ENCODE data around the gene INSR.
"Not testable (repeated sequence)": the region's sequence is repeated elsewhere in the genome, so short reads cannot be mapped to it uniquely, and the experiment has no call there.

INSR gene

GRCh38 chr19:7257148-7258040 lies 36.8 kb downstream of the INSR start:
- no peak for DNase-seq

- no peak for DNase-seq
Measured at GRCh38 chr19:7255631-7256030, 38.6 kb downstream of the INSR start.

DNA sequence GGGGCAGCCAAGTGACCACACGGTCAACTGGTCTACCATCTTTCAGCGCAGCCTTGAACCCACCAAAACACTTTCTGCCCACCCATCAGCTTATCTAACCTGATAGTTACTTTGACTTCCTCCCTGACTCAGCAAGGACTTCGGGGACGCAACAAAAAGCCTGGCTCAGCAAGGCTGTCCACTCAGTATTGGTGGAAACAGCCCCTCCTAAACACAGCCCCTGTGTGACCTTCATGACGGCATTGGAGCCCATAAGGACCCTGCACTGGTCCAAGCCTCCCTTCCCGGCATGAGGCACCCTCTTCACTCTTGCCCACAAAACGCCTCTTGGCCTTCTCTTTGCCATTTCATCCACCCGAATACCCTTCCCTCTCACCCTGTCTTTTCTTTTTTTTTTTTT lies 39.1 kb downstream of the INSR start:
- DNase-seq, result no peak

DNA sequence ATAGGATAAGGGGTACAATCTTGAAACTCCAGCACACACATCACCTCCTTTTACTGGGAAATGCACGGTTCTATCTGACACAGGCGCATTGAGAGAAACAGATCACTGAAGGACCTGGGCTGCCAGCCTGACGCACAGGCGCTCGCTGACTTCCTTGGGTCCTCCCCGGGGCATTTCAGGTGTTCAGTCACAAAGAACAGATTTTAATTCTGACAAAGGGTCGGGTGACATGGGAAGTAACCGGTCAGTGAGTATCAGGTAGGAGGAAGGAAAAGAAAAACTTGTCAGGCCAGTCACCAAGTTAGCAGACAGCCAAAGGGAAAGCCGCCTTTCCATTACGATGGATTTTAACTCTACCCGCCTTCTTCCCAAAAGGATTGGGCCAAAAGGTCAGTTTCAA lies 39.6 kb downstream of the INSR start:
- no peak for DNase-seq

DNA sequence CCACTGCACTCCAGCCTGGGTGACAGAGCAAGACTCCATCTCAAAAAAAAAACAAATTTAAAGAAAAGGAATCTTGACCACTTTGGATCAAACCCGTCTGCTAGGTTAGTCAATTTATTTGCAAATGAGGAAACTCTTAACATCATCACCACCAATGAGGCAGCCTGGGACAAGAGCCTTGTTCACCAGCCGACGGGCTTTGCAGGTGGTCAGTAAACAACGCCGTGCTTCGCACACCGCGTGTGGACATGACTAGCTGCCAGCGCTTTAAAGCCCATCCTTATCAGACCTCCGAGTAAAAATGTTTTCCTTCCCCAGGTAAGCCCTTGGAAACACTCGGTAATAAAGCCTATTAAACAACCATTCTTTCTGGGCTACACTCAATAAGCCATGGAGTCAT lies 41.9 kb downstream of the INSR start:
- no peak for DNase-seq

DNA sequence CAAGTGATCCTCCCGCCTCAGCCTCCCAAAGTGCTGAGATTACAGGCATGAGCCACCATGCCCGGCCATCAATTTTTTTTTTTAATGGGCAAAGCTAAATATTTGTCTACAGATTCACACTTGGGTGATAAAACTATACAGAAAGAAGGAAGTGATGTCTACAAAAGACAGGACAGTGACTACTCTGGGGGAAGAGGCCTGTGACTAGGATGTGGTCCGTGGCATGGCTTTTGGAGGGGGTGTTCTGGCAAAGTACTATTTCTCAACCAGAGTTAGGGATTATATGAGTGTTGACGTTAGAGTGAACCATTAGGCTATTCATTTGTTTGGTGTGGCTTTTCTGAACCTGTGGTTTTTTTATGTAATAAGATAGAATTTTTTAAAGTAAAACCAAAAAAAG lies 42.7 kb downstream of the INSR start:
- no peak for DNase-seq

GRCh38 chr19:7250951-7251350 lies 43.3 kb downstream of the INSR start:
- no peak for DNase-seq

DNA sequence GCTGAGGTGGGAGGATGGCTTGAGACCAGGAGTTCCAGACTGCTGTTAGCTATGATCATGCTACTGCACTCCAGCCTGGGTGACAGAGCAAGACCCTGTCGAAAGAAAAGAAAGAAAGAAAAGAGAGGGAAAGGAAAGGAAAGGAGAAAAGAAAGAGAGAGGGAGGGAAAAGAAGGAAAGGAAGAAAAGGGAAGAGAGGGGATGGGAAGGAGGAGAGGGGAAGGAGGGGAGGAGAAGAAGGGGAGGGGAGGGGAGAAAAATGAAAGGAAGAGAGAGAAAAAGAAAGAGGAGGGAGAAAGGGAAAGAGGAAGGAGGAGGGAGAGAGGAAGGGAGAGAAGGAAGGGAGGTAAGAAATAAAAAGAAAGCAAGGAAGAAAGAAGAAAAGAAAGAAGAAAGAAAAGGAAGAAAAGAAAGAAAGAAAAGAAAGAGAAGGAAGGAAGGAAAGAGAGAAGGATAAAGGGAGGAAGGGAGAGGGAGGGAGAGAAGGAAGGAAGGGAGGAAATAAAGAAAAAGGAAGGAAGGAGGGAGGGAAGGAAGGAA lies 44.1 kb downstream of the INSR start:
- no peak for DNase-seq

GRCh38 chr19:7247155-7247554 lies 47.1 kb downstream of the INSR start:
- no peak for DNase-seq

GRCh38 chr19:7246601-7247000 lies 47.6 kb downstream of the INSR start:
- no peak for DNase-seq

- no peak for DNase-seq
Measured at GRCh38 chr19:7242601-7243258, 51.5 kb downstream of the INSR start.

DNA sequence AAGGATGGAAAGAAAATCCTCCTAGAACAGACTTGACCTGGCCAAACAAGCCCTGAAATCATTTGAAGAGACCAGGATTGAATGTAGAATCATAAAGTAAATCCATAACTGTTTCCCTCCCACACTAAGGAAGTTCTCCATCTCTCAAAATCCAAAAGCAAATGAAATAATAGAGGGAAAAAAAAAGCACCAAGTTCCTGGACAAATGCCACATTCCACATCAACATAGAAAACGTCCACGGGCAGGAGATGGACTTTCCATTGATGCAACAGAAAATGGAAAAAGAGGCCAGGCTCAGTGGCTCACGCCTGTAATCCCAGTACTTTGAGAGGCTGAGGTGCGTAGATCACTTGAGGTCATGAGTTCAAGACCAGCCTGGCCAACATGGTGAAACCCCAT lies 56.2 kb downstream of the INSR start:
- no peak for DNase-seq

DNA sequence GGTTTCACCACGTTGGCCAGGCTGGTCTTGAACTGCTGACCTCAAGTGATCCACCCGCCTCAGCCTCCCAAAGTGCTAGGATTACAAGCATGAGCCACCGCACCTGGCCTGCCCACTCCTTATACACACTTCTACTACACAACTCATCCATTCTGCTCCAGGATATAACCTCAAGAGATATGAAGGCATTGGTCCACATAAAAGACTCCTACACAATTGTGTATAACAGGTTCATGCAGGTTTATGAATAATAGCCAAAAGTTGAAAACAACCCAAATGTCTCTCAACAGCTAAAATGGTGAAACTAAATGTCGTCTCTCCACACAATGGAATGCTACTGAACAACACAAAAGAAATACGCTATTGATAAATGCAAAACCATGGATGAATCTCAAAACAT lies 58.1 kb downstream of the INSR start:
- DNase-seq, result no peak

DNA sequence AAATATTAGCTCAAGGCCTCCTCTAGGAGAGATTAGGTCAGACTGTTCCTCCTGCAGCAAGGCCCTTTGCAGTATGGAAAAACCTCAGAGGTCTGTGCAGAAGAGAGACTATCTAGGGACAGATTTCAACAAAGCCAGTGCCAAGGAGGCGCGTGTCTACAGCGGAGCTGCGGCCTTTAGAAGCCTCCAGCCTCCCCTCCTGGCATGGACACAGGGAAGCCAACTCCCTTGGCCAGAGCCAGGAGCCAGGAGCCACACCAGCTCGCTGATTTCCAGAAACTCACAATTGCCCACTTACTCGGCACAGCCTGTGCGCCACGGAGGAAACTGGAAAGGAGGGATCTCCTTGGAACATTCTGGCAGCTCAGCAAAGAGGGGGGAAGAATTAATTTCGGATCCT lies 63.4 kb downstream of the INSR start:
- no peak for DNase-seq

- DNase-seq, result no peak
Measured at GRCh38 chr19:7229735-7230134, 64.5 kb downstream of the INSR start.

DNA sequence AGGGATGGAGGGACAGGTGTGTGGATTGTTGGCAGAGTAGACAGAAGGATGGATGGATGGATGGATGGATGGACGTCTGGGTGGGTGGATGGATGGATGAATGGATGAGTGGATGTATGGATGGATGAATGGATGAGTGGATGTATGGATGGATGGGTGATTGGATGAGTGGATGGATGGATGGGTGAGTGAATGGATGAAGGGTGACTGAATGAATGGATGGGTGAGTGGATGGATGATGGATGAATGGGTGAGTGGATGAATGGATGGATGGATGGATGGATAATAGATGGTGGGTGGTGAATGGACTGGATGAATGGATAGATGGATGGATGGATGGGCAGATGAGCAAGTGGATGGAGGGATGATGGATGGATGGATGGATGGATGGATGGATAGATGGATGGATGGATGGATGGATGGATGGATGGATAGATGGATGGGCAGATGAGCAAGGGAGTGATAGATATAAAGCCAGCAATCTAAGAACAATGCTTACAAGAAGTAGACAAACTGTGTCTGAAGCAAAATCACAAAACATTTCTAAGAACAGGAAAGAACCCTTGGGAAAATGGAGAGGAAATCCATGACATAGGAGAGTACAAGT lies 65.2 kb downstream of the INSR start:
- DNase-seq, result no peak

GRCh38 chr19:7227735-7228134 lies 66.5 kb downstream of the INSR start:
- no peak for DNase-seq

- DNase-seq, result not testable (repeated sequence)
Measured at GRCh38 chr19:7227149-7227548, 67.1 kb downstream of the INSR start.

GRCh38 chr19:7226739-7227138 lies 67.5 kb downstream of the INSR start:
- no peak for DNase-seq

- DNase-seq, result no peak
Measured at GRCh38 chr19:7225741-7226140, 68.5 kb downstream of the INSR start.

GRCh38 chr19:7224995-7225394 lies 69.2 kb downstream of the INSR start:
- DNase-seq, result no peak

DNA sequence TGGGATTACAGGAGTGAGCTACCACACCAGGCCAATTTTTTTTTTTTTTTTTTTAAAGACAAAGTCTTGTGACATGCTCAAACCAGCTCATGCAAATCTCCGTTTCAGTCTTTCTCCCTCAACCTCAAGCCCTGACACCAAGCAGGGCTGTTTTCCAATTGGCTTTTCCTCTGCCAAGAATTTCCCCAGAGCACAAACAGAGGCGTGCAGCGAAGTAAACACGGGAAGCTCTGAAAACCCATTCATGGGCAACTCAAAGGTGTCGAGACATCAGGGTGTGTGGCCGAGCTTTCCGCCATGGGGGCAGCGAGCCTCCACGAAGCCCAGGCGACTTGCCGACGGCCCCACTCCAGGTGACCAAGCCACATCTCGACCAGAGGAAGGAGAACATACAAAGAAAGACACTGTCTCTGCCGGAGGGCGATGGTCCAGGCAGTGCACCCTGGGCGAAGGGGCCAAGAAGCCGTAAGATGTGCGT lies 70.0 kb downstream of the INSR start:
- DNase-seq, result no peak

GRCh38 chr19:7223429-7223828 lies 70.8 kb downstream of the INSR start:
- DNase-seq, result no peak

- DNase-seq, result no peak
Measured at GRCh38 chr19:7219056-7219455, 75.2 kb downstream of the INSR start.
